GM12878 (cell line): Measurements from ENCODE around the gene IMP3.

Source experiments
- BMI1 ChIP-seq: fragments of 450-650 bp; IDR thresholded peaks from 2 replicates; pipeline ENCODE4 v1.6.1; 2016; ENCODE audit warnings: mild to moderate bottlenecking, moderate library complexity, borderline replicate concordance
- CTCF ChIP-seq, 3 experiments: IDR thresholded peaks in 2 of 3; conservative IDR thresholded peaks in 1 of 3; 2 replicates each; pipeline ENCODE4 v1.5.1; 2011; ENCODE audit warnings: low read depth in 3 of 3, low read length in 3 of 3, mild to moderate bottlenecking in 3 of 3, control low read depth in 2 of 3, moderate library complexity in 2 of 3, inconsistent platforms in 1 of 3, mixed read lengths in 1 of 3; ENCODE audit not compliant: control insufficient read depth in 2 of 3, insufficient read depth in 1 of 3; ENCODE audit errors: extremely low read depth in 1 of 3
- EGR1 ChIP-seq, 2 experiments: IDR thresholded peaks; 1 replicate in 1 of 2; 2 replicates in 1 of 2; pipeline ENCODE4 v1.6.1; 2011 to 2012; ENCODE audit warnings: low read depth in 2 of 2, low read length in 2 of 2, borderline replicate concordance in 1 of 2, mild to moderate bottlenecking in 1 of 2, moderate library complexity in 1 of 2
- HDAC2 ChIP-seq: fragments of 200-600 bp; sonication (generic); IDR thresholded peaks from 2 replicates; pipeline ENCODE4 v1.6.1; 2017
- JUNB ChIP-seq: IDR thresholded peaks from 2 replicates; pipeline ENCODE4 v1.6.1; 2016; ENCODE audit warnings: antibody characterized with exemption, mild to moderate bottlenecking
- NFYB ChIP-seq: IDR thresholded peaks from 2 replicates; pipeline ENCODE4 v1.6.1; 2011; ENCODE audit warnings: low read depth, mild to moderate bottlenecking, low read length, improper control_type of control experiment, moderate library complexity; ENCODE audit not compliant: insufficient read depth
- PRDM15 ChIP-seq: fragments of 450-650 bp; formaldehyde crosslinking; IDR thresholded peaks from 2 replicates; pipeline ENCODE4 v1.4.0; 2020; ENCODE audit warnings: mild to moderate bottlenecking, moderate library complexity
- SMC3 ChIP-seq: IDR thresholded peaks from 2 replicates; pipeline ENCODE4 v1.6.1; 2011; ENCODE audit warnings: low read length, improper control_type of control experiment, borderline replicate concordance
- SUZ12 ChIP-seq: fragments of 200-600 bp; sonication (generic); IDR thresholded peaks from one replicate; pipeline ENCODE4 v1.6.1; 2018; ENCODE audit warnings: antibody characterized with exemption, mild to moderate bottlenecking; ENCODE audit not compliant: unreplicated experiment
- TAF1 ChIP-seq: IDR thresholded peaks from 2 replicates; pipeline ENCODE4 v1.6.1; 2011; ENCODE audit warnings: mild to moderate bottlenecking, low read depth, low read length, borderline replicate concordance
- TARDBP ChIP-seq: IDR thresholded peaks from 2 replicates; pipeline ENCODE4 v1.6.1; 2016; ENCODE audit warnings: borderline replicate concordance
- TCF12 ChIP-seq: IDR thresholded peaks from 2 replicates; pipeline ENCODE4 v1.6.1; 2011; ENCODE audit warnings: low read depth, mild to moderate bottlenecking, low read length
- ZBED1 ChIP-seq: IDR thresholded peaks from 2 replicates; pipeline ENCODE4 v1.6.1; 2016; ENCODE audit warnings: borderline replicate concordance

GRCh38 chr15:75682181-75683135 lies 42.4 kb upstream of the IMP3 start:
- TF ChIP-seq TAF1: no peak
- no peak for TF ChIP-seq HDAC2
- TF ChIP-seq ZBED1: no peak
- no peak for TF ChIP-seq CTCF (IDR thresholded peaks at IDR 0.05 in 2 of 3, conservative IDR thresholded peaks at IDR 0.05 in 1 of 3; ENCODE audit: control insufficient read depth in 2 of 3, extremely low read depth in 1 of 3, insufficient read depth in 1 of 3, low read depth in 3 of 3, low read length in 3 of 3)
- no peak for TF ChIP-seq JUNB
- no peak for TF ChIP-seq BMI1
- TF ChIP-seq EGR1 (IDR thresholded peaks at IDR 0.05; ENCODE audit: borderline replicate concordance in 1 of 2, low read depth in 2 of 2, low read length in 2 of 2): no peak
- TF ChIP-seq TARDBP: no peak
- TF ChIP-seq TCF12: no peak
- TF ChIP-seq NFYB: no peak
- no peak for TF ChIP-seq SUZ12
- no peak for TF ChIP-seq PRDM15 (CRISPR knock-in tag)
- no peak for TF ChIP-seq SMC3
